Fibroblast of lung (primary cell): Measurements from ENCODE around the gene TMEM89. TPM values are rescaled to one million over a fixed set of nuclear protein-coding genes. Genes with fewer than 3 reads are reported as not detected.

Experiments used
- DNase-seq, 2 donors: peaks; one replicate each; pipeline versions ENCODE4 v3.0.0 to v3.0.0-alpha.2; 2010; ENCODE audit warnings: low read depth in 2 of 2
- H2AFZ ChIP-seq: 2 replicates; pipeline ENCODE4 v1.5.1; 2012; ENCODE audit warnings: low read length, control low read depth, inconsistent platforms
- H3K27ac ChIP-seq: 2 replicates; pipeline ENCODE4 v1.5.1; 2011; ENCODE audit warnings: low read length, control low read depth; ENCODE audit not compliant: insufficient read depth
- H3K27me3 ChIP-seq: 2 replicates; pipeline ENCODE4 v1.5.1; 2011; ENCODE audit warnings: mild to moderate bottlenecking, low read length; ENCODE audit not compliant: control insufficient read depth, insufficient read depth
- H3K36me3 ChIP-seq: 2 replicates; pipeline ENCODE4 v1.5.1; 2011; ENCODE audit warnings: low read length; ENCODE audit not compliant: control insufficient read depth, insufficient read depth
- H3K4me1 ChIP-seq: 2 replicates; pipeline ENCODE4 v1.5.1; 2011; ENCODE audit warnings: low read length; ENCODE audit not compliant: control insufficient read depth, insufficient read depth; ENCODE audit errors: extremely low read depth
- H3K4me2 ChIP-seq: 2 replicates; pipeline ENCODE4 v1.5.1; 2011; ENCODE audit warnings: low read length, control low read depth; ENCODE audit not compliant: insufficient read depth; ENCODE audit errors: extremely low read depth
- H3K4me3 ChIP-seq, 4 experiments: fragments of 200-600 bp in 1 of 4; sonication (generic) in 1 of 4; replicated peaks in 1 of 4; 2 replicates each; pipeline ENCODE4 v1.5.1; 2011 to 2016; ENCODE audit warnings: low read length in 4 of 4, low read depth in 3 of 4, mild to moderate bottlenecking in 3 of 4, control low read depth in 2 of 4, inconsistent platforms in 1 of 4, mixed read lengths in 1 of 4; ENCODE audit not compliant: insufficient read depth in 1 of 4; ENCODE audit errors: control extremely low read depth in 1 of 4
- H3K79me2 ChIP-seq: 2 replicates; pipeline ENCODE4 v1.5.1; 2012; ENCODE audit warnings: mild to moderate bottlenecking, low read length, inconsistent platforms; ENCODE audit not compliant: control insufficient read depth, insufficient read depth
- H3K9ac ChIP-seq: 2 replicates; pipeline ENCODE4 v1.5.1; 2011; ENCODE audit warnings: mild to moderate bottlenecking, low read length, control low read depth; ENCODE audit not compliant: insufficient read depth
- H3K9me3 ChIP-seq: 2 replicates; pipeline ENCODE4 v1.5.1; 2012; ENCODE audit warnings: low read depth, low read length; ENCODE audit not compliant: control insufficient read depth, insufficient read depth
- H4K20me1 ChIP-seq: 2 replicates; pipeline ENCODE4 v1.5.1; 2011; ENCODE audit warnings: low read length; ENCODE audit not compliant: control insufficient read depth, insufficient read depth; ENCODE audit errors: extremely low read depth
- EZH2 ChIP-seq: IDR thresholded peaks from 2 replicates; pipeline ENCODE4 v1.5.1; 2012; ENCODE audit warnings: low read length, control low read depth, mild to moderate bottlenecking; ENCODE audit errors: missing control alignments
- polyA plus RNA-seq, 2 donors: library from polyadenylated mRNA; depleted of rRNA in 1 of 2; stranded (reverse) in 1 of 2; unstranded in 1 of 2; fragments of >200 nt; gene quantifications; 2 replicates each; pipeline ENCODE4 v1.2.1, GENCODE V29; 2011 to 2012; ENCODE audit warnings: missing spikeins in 1 of 2
- total RNA-seq: library from RNA; depleted of rRNA; stranded (reverse); fragments of >200 nt; gene quantifications from 2 replicates; pipeline ENCODE4 v1.2.1, GENCODE V29; 2014
- TF ChIP-seq, protein P1 (sequence below), 2 donors: IDR thresholded peaks in 1 of 2; conservative IDR thresholded peaks in 1 of 2; 1 replicate in 1 of 2; 2 replicates in 1 of 2; pipeline ENCODE4 v1.5.1; 2011 to 2012; ENCODE audit warnings: low read length in 2 of 2, control low read depth in 1 of 2, inconsistent platforms in 1 of 2, low read depth in 1 of 2, mild to moderate bottlenecking in 1 of 2

The TMEM89 gene
- total and polyA plus RNA-seq, 2 donors (not counting 1 experiment from before 2014, with no cell fraction given): not detected

DNA sequence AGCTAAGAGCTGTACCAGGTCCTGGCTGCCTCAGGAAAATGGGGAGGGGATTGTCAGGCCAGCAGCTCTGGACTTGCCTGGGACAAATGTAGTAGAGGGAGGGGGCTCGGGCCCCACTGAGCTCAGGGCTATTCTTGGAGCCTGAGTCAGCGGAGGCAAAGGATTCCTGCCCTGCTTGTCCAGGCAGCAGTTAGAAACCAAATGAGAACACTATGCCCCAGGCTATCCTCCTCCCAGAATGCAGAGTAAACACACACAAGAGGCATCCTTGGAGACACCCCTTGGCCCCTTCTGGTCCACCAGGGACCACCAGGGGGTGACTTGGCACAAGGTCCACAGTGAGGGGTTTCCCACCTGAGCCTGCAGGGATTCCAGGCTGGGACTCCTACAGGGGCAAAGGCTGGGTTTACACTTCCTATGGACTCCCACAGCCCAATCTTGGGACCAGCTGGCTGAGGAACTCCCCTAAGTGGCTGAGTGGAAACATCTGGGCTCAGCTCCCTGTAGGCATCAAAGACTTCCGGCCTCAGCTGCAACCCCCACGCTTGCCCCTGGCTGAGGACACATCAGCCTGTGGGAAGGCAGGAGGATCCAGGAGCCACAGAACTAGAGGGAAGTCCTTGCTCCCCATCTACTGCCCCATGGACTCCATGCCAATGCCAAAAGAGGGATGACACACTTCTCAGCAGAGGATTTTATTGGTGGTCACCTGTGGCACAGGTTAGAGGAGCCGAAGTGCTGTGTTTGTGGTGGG, 23.1 kb downstream of the TMEM89 start:
- no peak overlapping the region for H2AFZ ChIP-seq
- H3K4me3 ChIP-seq: peak overlapping the region in 2 of 4 experiments; percentile 8 to 32
- no peaks in the 10 kb centered on the region for H3K9me3 ChIP-seq
- TF ChIP-seq, protein P1, sequence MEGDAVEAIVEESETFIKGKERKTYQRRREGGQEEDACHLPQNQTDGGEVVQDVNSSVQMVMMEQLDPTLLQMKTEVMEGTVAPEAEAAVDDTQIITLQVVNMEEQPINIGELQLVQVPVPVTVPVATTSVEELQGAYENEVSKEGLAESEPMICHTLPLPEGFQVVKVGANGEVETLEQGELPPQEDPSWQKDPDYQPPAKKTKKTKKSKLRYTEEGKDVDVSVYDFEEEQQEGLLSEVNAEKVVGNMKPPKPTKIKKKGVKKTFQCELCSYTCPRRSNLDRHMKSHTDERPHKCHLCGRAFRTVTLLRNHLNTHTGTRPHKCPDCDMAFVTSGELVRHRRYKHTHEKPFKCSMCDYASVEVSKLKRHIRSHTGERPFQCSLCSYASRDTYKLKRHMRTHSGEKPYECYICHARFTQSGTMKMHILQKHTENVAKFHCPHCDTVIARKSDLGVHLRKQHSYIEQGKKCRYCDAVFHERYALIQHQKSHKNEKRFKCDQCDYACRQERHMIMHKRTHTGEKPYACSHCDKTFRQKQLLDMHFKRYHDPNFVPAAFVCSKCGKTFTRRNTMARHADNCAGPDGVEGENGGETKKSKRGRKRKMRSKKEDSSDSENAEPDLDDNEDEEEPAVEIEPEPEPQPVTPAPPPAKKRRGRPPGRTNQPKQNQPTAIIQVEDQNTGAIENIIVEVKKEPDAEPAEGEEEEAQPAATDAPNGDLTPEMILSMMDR (conservative IDR thresholded peaks at IDR 0.05 in 1 of 2, IDR thresholded peaks at IDR 0.05 in 1 of 2; ENCODE audit: low read depth in 1 of 2, low read length in 2 of 2): no peak
- no peak for TF ChIP-seq EZH2
- H3K4me2 ChIP-seq: peak overlapping the region; percentile 69
- no peaks in the 10 kb centered on the region for H4K20me1 ChIP-seq
- H3K4me1 ChIP-seq: peaks cover 47% of the 10 kb centered on the region
- no peaks in the 10 kb centered on the region for H3K79me2 ChIP-seq
- H3K27me3 ChIP-seq: no peaks in the 10 kb centered on the region
- peak overlapping the region; percentile 95 for H3K27ac ChIP-seq
- DNase-seq: peak; percentile 85 to 96
- H3K9ac ChIP-seq: peak overlapping the region; percentile 5
- H3K36me3 ChIP-seq: peaks cover 34% of the 10 kb centered on the region

DNA sequence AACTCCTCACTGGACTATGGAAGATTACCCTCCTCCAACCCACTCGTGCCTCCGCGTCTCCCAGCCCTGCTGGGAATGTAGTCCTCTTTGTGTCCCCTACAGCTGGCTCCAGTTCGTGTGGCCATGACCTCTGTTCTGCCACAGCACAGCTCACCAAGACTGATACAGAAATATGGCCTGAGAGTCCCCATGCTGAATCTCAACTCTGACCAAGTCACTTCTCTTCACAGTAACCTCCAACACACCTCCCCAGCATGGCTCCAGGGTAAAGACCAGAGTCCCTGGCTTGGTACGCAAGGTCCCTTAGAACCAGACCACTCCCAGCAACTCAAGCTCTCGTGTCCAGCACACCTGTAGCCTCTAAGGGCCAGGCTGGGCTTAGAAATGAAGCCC, 24.2 kb downstream of the TMEM89 start:
- no peak overlapping the region for H3K4me3 ChIP-seq
- no peak overlapping the region for H3K9ac ChIP-seq
- H3K9me3 ChIP-seq: no peaks in the 10 kb centered on the region
- no peak for TF ChIP-seq EZH2
- TF ChIP-seq, protein P1 (conservative IDR thresholded peaks at IDR 0.05 in 1 of 2, IDR thresholded peaks at IDR 0.05 in 1 of 2; ENCODE audit: low read depth in 1 of 2, low read length in 2 of 2): no peak
- no peaks in the 10 kb centered on the region for H4K20me1 ChIP-seq
- H3K79me2 ChIP-seq: no peaks in the 10 kb centered on the region
- peak overlapping the region; percentile 95 for H3K27ac ChIP-seq
- no peak for DNase-seq
- H2AFZ ChIP-seq: no peak overlapping the region
- H3K36me3 ChIP-seq: peaks cover 24% of the 10 kb centered on the region
- H3K4me2 ChIP-seq: no peak overlapping the region
- H3K27me3 ChIP-seq: no peaks in the 10 kb centered on the region
- peaks cover 47% of the 10 kb centered on the region for H3K4me1 ChIP-seq

DNA sequence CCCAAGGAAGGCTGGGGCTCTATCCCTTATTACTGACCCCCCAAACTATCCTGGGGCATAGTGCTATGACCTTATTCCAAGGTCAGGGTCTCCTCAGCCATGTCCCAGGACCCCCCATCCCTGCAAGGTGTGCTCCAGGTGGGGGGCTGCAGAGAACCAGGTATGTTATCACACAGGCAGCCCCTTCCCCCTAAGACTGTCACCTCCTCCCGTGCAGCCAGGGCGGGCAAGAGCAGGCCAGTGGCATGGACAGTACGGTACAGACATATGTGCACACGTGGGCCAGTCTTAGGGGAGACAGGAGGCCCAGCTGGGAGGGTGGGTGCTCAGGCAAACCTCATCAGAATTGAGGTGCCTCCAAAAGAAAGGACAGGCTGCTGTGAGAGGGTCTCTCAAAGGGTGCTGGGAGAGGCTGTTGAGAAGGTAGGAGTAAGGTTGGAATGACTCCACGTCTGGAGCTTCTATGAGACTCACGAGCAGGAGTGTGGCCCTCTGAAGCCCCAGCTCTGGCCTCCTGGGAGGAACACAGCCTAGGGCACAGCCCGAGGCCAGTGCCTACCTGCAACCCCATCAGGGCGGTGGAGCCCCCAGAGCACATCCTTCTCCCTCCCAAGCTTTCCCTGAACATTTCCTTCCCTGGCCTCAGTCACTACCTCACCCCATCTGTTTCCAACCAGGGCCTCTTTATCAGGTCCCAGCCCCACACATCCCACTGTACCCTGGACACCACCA, 24.7 kb downstream of the TMEM89 start:
- no peak for DNase-seq
- H3K4me3 ChIP-seq: no peak overlapping the region
- H3K79me2 ChIP-seq: no peaks in the 10 kb centered on the region
- no peak for TF ChIP-seq EZH2
- TF ChIP-seq, protein P1 (conservative IDR thresholded peaks at IDR 0.05 in 1 of 2, IDR thresholded peaks at IDR 0.05 in 1 of 2; ENCODE audit: low read depth in 1 of 2, low read length in 2 of 2): no peak
- no peaks in the 10 kb centered on the region for H4K20me1 ChIP-seq
- H3K27me3 ChIP-seq: no peaks in the 10 kb centered on the region
- H3K4me1 ChIP-seq: peaks cover 47% of the 10 kb centered on the region
- no peak overlapping the region for H3K9ac ChIP-seq
- H3K4me2 ChIP-seq: no peak overlapping the region
- H3K9me3 ChIP-seq: no peaks in the 10 kb centered on the region
- peak overlapping the region; percentile 95 for H3K27ac ChIP-seq
- H2AFZ ChIP-seq: no peak overlapping the region
- peaks cover 25% of the 10 kb centered on the region for H3K36me3 ChIP-seq
